CD4-positive, CD25-positive, alpha-beta regulatory T cell (primary cell): ENCODE results near the gene C6orf132. TPM values are rescaled to one million over a fixed set of nuclear protein-coding genes. Genes with fewer than 3 reads are reported as not detected.
"Not testable (repeated sequence)": the region's sequence is repeated elsewhere in the genome, so short reads cannot be mapped to it uniquely, and the experiment has no call there.

Source experiments
- ATAC-seq, 2 donors: fragments of 150-1000 bp; cut with Tn5 transposase; one replicate each; pipeline ENCODE4 v1.10.0; 2021; ENCODE audit warnings: low read depth in 2 of 2, moderate number of reproducible peaks in 2 of 2, moderate library complexity in 1 of 2
- DNase-seq, 3 donors: peaks; one replicate each; pipeline versions ENCODE4 v3.0.0 to v3.0.0-alpha.2; 2012 to 2022; ENCODE audit warnings: mixed read lengths in 1 of 3
- H3K27ac ChIP-seq: one replicate; pipeline ENCODE4 v1.7.0; 2013; ENCODE audit warnings: mild to moderate bottlenecking, low read length; ENCODE audit not compliant: insufficient read depth, poor library complexity, severe bottlenecking
- H3K27me3 ChIP-seq: one replicate; pipeline ENCODE4 v1.7.0; 2013; ENCODE audit warnings: low read length; ENCODE audit not compliant: control insufficient read depth, insufficient read depth
- H3K36me3 ChIP-seq: one replicate; pipeline ENCODE4 v1.7.0; 2013; ENCODE audit warnings: mild to moderate bottlenecking, low read length, moderate library complexity; ENCODE audit not compliant: control insufficient read depth, insufficient read depth
- H3K4me1 ChIP-seq: 2 replicates; pipeline ENCODE4 v1.7.0; 2013; ENCODE audit warnings: mild to moderate bottlenecking, low read length; ENCODE audit not compliant: insufficient read depth, control insufficient read depth, poor library complexity, severe bottlenecking
- H3K4me3 ChIP-seq: one replicate; pipeline ENCODE4 v1.7.0; 2013; ENCODE audit warnings: low read depth, mild to moderate bottlenecking, low read length, moderate library complexity
- H3K9me3 ChIP-seq, 2 experiments: 1 replicate in 1 of 2; 2 replicates in 1 of 2; pipeline ENCODE4 v1.7.0; 2013; ENCODE audit warnings: low read length in 2 of 2, mild to moderate bottlenecking in 1 of 2, moderate library complexity in 1 of 2; ENCODE audit not compliant: control insufficient read depth in 2 of 2
- H3K27ac Mint-ChIP-seq, 3 donors: one replicate each; pipeline ENCODE4 v1.8.0; 2020 to 2022; ENCODE audit warnings: mild to moderate bottlenecking in 3 of 3, mixed read lengths in 3 of 3, moderate library complexity in 2 of 3
- H3K27me3 Mint-ChIP-seq: one replicate; pipeline ENCODE4 v1.8.0; 2022; ENCODE audit warnings: mild to moderate bottlenecking, mixed read lengths
- H3K36me3 Mint-ChIP-seq: one replicate; pipeline ENCODE4 v1.8.0; 2020; ENCODE audit warnings: mixed read lengths
- H3K4me1 Mint-ChIP-seq, 4 donors: one replicate each; pipeline ENCODE4 v1.8.0; 2020 to 2022; ENCODE audit warnings: mixed read lengths in 4 of 4, mild to moderate bottlenecking in 1 of 4
- H3K4me3 Mint-ChIP-seq, 4 donors: one replicate each; pipeline ENCODE4 v1.8.0; 2020 to 2022; ENCODE audit warnings: mild to moderate bottlenecking in 4 of 4, mixed read lengths in 4 of 4, moderate library complexity in 3 of 4
- H3K9me3 Mint-ChIP-seq, 7 donors: one replicate each; pipeline ENCODE4 v1.8.0; 2020 to 2022; ENCODE audit warnings: mixed read lengths in 7 of 7, mild to moderate bottlenecking in 3 of 7, moderate library complexity in 2 of 7
- polyA plus RNA-seq, 4 donors: library from polyadenylated mRNA; unstranded; fragments of 300-500 nt; fragmentation: Illumina TruSeq; gene quantifications; one replicate each; pipeline ENCODE4 v1.2.3, GENCODE V29; 2021
- total RNA-seq: library from RNA; stranded (reverse); gene quantifications from one replicate; pipeline ENCODE4 v1.2.3, GENCODE V29; 2022

C6orf132 gene
- total and polyA plus RNA-seq, 5 donors from 2014 or later = 0.05 TPM; not detected in 4

GRCh38 chr6:42158011-42158410, 15.6 kb upstream of the C6orf132 start:
- H3K36me3 ChIP-seq = no peaks in the 10 kb centered on the region
- H3K4me3 ChIP-seq = no peak overlapping the region
- H3K9me3 ChIP-seq = no peaks in the 10 kb centered on the region
- Mint-ChIP-seq H3K36me3 (no peaks in the 10 kb centered on the region), H3K4me1 (no peaks in the 10 kb centered on the region), H3K27me3 (peaks cover 19% of the 10 kb centered on the region), H3K27ac (no peak overlapping the region), H3K9me3 (no peaks in the 10 kb centered on the region), H3K4me3 (no peak overlapping the region)
- DNase-seq (no peak), ATAC-seq (no peak)
- H3K4me1 ChIP-seq = no peaks in the 10 kb centered on the region
- H3K27me3 ChIP-seq = peaks cover 2% of the 10 kb centered on the region
- H3K27ac ChIP-seq = no peak overlapping the region

- H3K27ac Mint-ChIP-seq = no peak overlapping the region
- ATAC-seq = no peak
Observed at GRCh38 chr6:42156638-42157037, 14.2 kb upstream of the C6orf132 start.

GRCh38 chr6:42155293-42155692, 12.9 kb upstream of the C6orf132 start:
- no peak overlapping the region for H3K27ac ChIP-seq
- H3K36me3 ChIP-seq = no peaks in the 10 kb centered on the region
- no peaks in the 10 kb centered on the region for H3K9me3 Mint-ChIP-seq
- peaks cover 0 to 2% (median 0%) of the 10 kb centered on the region in 4 donors for H3K4me1 Mint-ChIP-seq
- no peaks in the 10 kb centered on the region for H3K9me3 ChIP-seq
- H3K27ac Mint-ChIP-seq = no peak overlapping the region
- no peaks in the 10 kb centered on the region for H3K27me3 ChIP-seq
- H3K4me3 ChIP-seq = no peak overlapping the region
- H3K27me3 Mint-ChIP-seq = peaks cover 3% of the 10 kb centered on the region
- no peaks in the 10 kb centered on the region for H3K36me3 Mint-ChIP-seq
- no peak overlapping the region for H3K4me3 Mint-ChIP-seq
- no peaks in the 10 kb centered on the region for H3K4me1 ChIP-seq
- ATAC-seq (no peak), DNase-seq (no peak)

More at GRCh38 chr6:42156638-42157037, 14.2 kb upstream of the C6orf132 start:
- Mint-ChIP-seq H3K4me1 (peaks cover 0 to 2% (median 0%) of the 10 kb centered on the region in 4 donors), H3K9me3 (no peaks in the 10 kb centered on the region), H3K36me3 (no peaks in the 10 kb centered on the region), H3K27me3 (peaks cover 15% of the 10 kb centered on the region), H3K4me3 (no peak overlapping the region)
- DNase-seq = no peak
- no peaks in the 10 kb centered on the region for H3K9me3 ChIP-seq
- no peak overlapping the region for H3K27ac ChIP-seq
- H3K36me3 ChIP-seq = no peaks in the 10 kb centered on the region
- no peak overlapping the region for H3K4me3 ChIP-seq
- H3K27me3 ChIP-seq = peaks cover 1% of the 10 kb centered on the region
- H3K4me1 ChIP-seq = no peaks in the 10 kb centered on the region

- no peak overlapping the region for H3K4me3 Mint-ChIP-seq
Observed at GRCh38 chr6:42154461-42155209, 12.2 kb upstream of the C6orf132 start.

GRCh38 chr6:42153921-42154320, 11.5 kb upstream of the C6orf132 start:
- no peaks in the 10 kb centered on the region for H3K36me3 Mint-ChIP-seq
- Histone ChIP-seq H3K4me1 (no peaks in the 10 kb centered on the region), H3K36me3 (no peaks in the 10 kb centered on the region), H3K27ac (no peak overlapping the region), H3K9me3 (no peaks in the 10 kb centered on the region), H3K27me3 (no peaks in the 10 kb centered on the region), H3K4me3 (no peak overlapping the region)
- H3K4me1 Mint-ChIP-seq = peaks cover 0 to 2% (median 0%) of the 10 kb centered on the region in 4 donors
- ATAC-seq (no peak), DNase-seq (no peak)
- no peak overlapping the region for H3K4me3 Mint-ChIP-seq
- peaks cover 8% of the 10 kb centered on the region for H3K27me3 Mint-ChIP-seq
- H3K27ac Mint-ChIP-seq = no peak overlapping the region
- no peaks in the 10 kb centered on the region for H3K9me3 Mint-ChIP-seq

More at GRCh38 chr6:42154461-42155209, 12.2 kb upstream of the C6orf132 start:
- Histone ChIP-seq H3K4me1 (no peaks in the 10 kb centered on the region), H3K4me3 (no peak overlapping the region), H3K36me3 (no peaks in the 10 kb centered on the region), H3K27ac (no peak overlapping the region), H3K27me3 (no peaks in the 10 kb centered on the region), H3K9me3 (no peaks in the 10 kb centered on the region)
- Mint-ChIP-seq H3K27me3 (peaks cover under 1% of the 10 kb centered on the region), H3K9me3 (no peaks in the 10 kb centered on the region), H3K4me1 (peaks cover 0 to 2% (median 0%) of the 10 kb centered on the region in 4 donors), H3K27ac (no peak overlapping the region), H3K36me3 (no peaks in the 10 kb centered on the region)
- DNase-seq = no peak
- ATAC-seq = no peak

- not testable (repeated sequence) for H3K4me1 ChIP-seq, H3K27ac Mint-ChIP-seq, H3K36me3 Mint-ChIP-seq, H3K27me3 ChIP-seq, H3K36me3 ChIP-seq, H3K9me3 Mint-ChIP-seq, H3K27ac ChIP-seq, DNase-seq, H3K9me3 ChIP-seq, H3K4me1 Mint-ChIP-seq, H3K4me3 ChIP-seq, ATAC-seq, H3K4me3 Mint-ChIP-seq
- peaks cover 17% of the 10 kb centered on the region for H3K27me3 Mint-ChIP-seq
Observed at GRCh38 chr6:42152528-42153213, 10.3 kb upstream of the C6orf132 start.

GRCh38 chr6:42152024-42152423, 9.6 kb upstream of the C6orf132 start:
- H3K9me3 Mint-ChIP-seq = no peaks in the 10 kb centered on the region
- Histone ChIP-seq H3K36me3 (no peaks in the 10 kb centered on the region), H3K9me3 (no peaks in the 10 kb centered on the region), H3K27me3 (no peaks in the 10 kb centered on the region), H3K4me3 (no peak overlapping the region), H3K4me1 (no peaks in the 10 kb centered on the region), H3K27ac (no peak overlapping the region)
- H3K4me3 Mint-ChIP-seq = no peak overlapping the region
- no peaks in the 10 kb centered on the region for H3K36me3 Mint-ChIP-seq
- DNase-seq (no peak), ATAC-seq (no peak)
- H3K27ac Mint-ChIP-seq = no peak overlapping the region
- peaks cover 0 to 2% (median 0%) of the 10 kb centered on the region in 4 donors for H3K4me1 Mint-ChIP-seq
- peaks cover 17% of the 10 kb centered on the region for H3K27me3 Mint-ChIP-seq
